ENCODE measurements around the gene PRIM2. TPM values are rescaled to one million over a fixed set of nuclear protein-coding genes. Genes with fewer than 3 reads are reported as not detected.
"Not testable (repeated sequence)": the region's sequence is repeated elsewhere in the genome, so short reads cannot be mapped to it uniquely, and the experiment has no call there.

The PRIM2 gene
- polyA plus RNA-seq, 6 donors from 2014 or later = 3.8 to 11.4 (median 8.8) TPM

DNA sequence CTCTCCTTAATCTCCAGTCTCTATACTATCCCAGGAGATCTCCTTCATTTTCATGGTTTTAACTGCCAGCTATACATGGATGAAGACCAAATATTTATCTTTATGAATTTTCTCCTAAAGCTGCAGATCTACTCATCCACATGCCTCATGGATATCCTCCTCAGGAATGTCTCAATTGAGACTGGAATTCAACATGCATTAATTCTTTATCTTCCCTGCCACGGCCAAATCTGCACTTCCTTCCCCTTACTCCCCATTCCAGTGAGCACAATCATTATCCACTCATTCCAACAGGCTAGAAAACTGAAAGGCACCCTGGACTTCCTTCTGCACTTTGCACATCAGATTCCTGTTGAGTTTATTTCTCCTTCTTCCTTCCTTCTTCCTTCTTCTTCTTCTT is 379.0 kb downstream of the PRIM2 start:
- not testable (repeated sequence) for H3K36me3 Mint-ChIP-seq; H3K4me3 Mint-ChIP-seq; DNase-seq; ATAC-seq (ENCODE audit: low read depth in 2 of 2); H3K4me1 Mint-ChIP-seq
- Mint-ChIP-seq H3K27ac (peak overlapping the region in 1 of 6 donors; percentile 18), H3K9me3 (peaks cover under 1 to 13% (median 4%) of the 10 kb centered on the region in 7 donors), H3K27me3 (peaks cover 0 to 17% (median 15%) of the 10 kb centered on the region in 3 donors)

Other genes with a start within 250 kb of the PRIM2 start
- 10 to 100 TPM; 32.2 to 40.4 (median 38.2) TPM for gene ZNF451, start 227.4 kb upstream of the PRIM2 start, polyA plus RNA-seq (ENCODE audit: low read depth in 6 of 6)
- 1 to 10 TPM; 1.9 to 4.4 (median 2.4) TPM for gene BAG2, start 145.3 kb upstream of the PRIM2 start, polyA plus RNA-seq (ENCODE audit: low read depth in 6 of 6)
- under 1 TPM in 5 of 6 donors, not detected in 1; 0.26 to 0.79 (median 0.44) TPM for gene RAB23, start 95.3 kb upstream of the PRIM2 start, polyA plus RNA-seq (ENCODE audit: low read depth in 6 of 6)